NCI-H146 treated with DMSO at 0.1 percent for 48 hours (cell line): ENCODE results near the gene APLP2.
"Not testable (repeated sequence)": the region's sequence is repeated elsewhere in the genome, so short reads cannot be mapped to it uniquely, and the experiment has no call there.

Source experiments
- DNase-seq: peaks from one replicate; lab custom pipeline; 2025; ENCODE audit not compliant: unreplicated experiment; lab: John Stamatoyannopoulos, UW

APLP2 gene

GRCh38 chr11:130088919-130089673, 19.4 kb downstream of the APLP2 start:
- DNase-seq = no peak

GRCh38 chr11:130089674-130090073, 20.0 kb downstream of the APLP2 start:
- DNase-seq = no peak

- DNase-seq = not testable (repeated sequence)
Measured at GRCh38 chr11:130090517-130090916, 20.8 kb downstream of the APLP2 start.

GRCh38 chr11:130091169-130091568, 21.5 kb downstream of the APLP2 start:
- not testable (repeated sequence) for DNase-seq

- no peak for DNase-seq
Measured at GRCh38 chr11:130092661-130093060, 23.0 kb downstream of the APLP2 start.

GRCh38 chr11:130094614-130095013, 24.9 kb downstream of the APLP2 start:
- DNase-seq = no peak

GRCh38 chr11:130095326-130095725, 25.6 kb downstream of the APLP2 start:
- no peak for DNase-seq

GRCh38 chr11:130096042-130096441, 26.3 kb downstream of the APLP2 start:
- DNase-seq = no peak

GRCh38 chr11:130096823-130097222, 27.1 kb downstream of the APLP2 start:
- DNase-seq = no peak

GRCh38 chr11:130097285-130097684, 27.6 kb downstream of the APLP2 start:
- DNase-seq = no peak

- DNase-seq = no peak
Measured at GRCh38 chr11:130099356-130099755, 29.7 kb downstream of the APLP2 start.

GRCh38 chr11:130100381-130101095, 30.8 kb downstream of the APLP2 start:
- no peak for DNase-seq

GRCh38 chr11:130101661-130102060, 32.0 kb downstream of the APLP2 start:
- DNase-seq = no peak

GRCh38 chr11:130102301-130103249, 32.9 kb downstream of the APLP2 start:
- no peak for DNase-seq

- DNase-seq = no peak
Measured at GRCh38 chr11:130103296-130103814, 33.7 kb downstream of the APLP2 start.

GRCh38 chr11:130106381-130106780, 36.7 kb downstream of the APLP2 start:
- DNase-seq = no peak

- not testable (repeated sequence) for DNase-seq
Measured at GRCh38 chr11:130108671-130109070, 39.0 kb downstream of the APLP2 start.

GRCh38 chr11:130109386-130109785, 39.7 kb downstream of the APLP2 start:
- no peak for DNase-seq

- no peak for DNase-seq
Measured at GRCh38 chr11:130110339-130111108, 40.8 kb downstream of the APLP2 start.

GRCh38 chr11:130112071-130112830, 42.6 kb downstream of the APLP2 start:
- no peak for DNase-seq
